Uterine smooth muscle cell (primary cell): ENCODE results near the gene CSN1S1. TPM values are rescaled to one million over a fixed set of nuclear protein-coding genes. Genes with fewer than 3 reads are reported as not detected.

Experiments
- total RNA-seq: library from RNA; depleted of rRNA; stranded (reverse); fragments of >200 nt; gene quantifications from 2 replicates; pipeline ENCODE4 v1.2.3, GENCODE V29; 2014

Gene CSN1S1, protein sequence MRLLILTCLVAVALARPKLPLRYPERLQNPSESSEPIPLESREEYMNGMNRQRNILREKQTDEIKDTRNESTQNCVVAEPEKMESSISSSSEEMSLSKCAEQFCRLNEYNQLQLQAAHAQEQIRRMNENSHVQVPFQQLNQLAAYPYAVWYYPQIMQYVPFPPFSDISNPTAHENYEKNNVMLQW
- not detected in 2 replicates for total RNA-seq

DNA sequence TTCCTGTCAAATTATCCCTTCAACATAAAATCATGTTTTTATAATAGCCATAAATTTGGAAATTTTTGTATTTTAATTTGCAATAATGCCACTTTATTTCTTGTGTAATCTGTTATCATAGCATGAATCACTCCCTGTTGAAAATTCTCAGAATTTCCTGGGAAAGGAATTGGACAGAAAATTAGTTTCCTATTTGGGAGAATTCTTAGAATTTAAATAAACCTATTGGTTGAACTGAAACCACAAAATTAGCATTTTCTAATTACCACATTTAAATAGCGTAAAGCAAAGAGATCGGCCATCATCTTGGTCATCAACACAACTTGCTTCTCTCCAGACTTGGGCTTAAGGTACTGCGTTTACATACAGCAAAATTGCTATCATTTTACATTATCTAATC is at the start of gene CSN1S1:
TSS of gene CSN1S1 (plus strand) at position 301 of the 400 bp plus-strand sequence. CDS start 1,488 bp downstream, outside the sequence.

DNA sequence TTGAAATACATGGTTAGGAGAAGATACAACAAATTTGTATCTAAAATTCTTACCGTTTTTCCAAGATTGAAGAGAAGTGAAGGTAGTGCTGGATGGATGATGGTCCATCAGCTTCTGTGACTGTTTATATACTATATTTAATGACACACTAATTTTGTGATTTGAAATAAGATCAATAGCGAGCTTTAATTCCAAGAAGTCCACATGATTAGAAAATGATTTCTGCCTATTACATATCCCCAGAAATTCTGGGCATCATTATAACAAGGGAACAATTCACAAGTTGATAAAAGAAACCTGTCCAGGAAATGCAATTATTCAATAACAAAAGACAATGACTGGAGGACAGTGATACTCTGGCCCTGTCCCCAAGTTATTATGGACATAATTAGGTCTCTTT is 34.8 kb downstream of the CSN1S1 start, which contains the start of gene CSN2:
TSS of gene CSN2 (minus strand) at position 101 of the 400 bp plus-strand sequence. CDS start 4,733 bp downstream, outside the sequence.

DNA sequence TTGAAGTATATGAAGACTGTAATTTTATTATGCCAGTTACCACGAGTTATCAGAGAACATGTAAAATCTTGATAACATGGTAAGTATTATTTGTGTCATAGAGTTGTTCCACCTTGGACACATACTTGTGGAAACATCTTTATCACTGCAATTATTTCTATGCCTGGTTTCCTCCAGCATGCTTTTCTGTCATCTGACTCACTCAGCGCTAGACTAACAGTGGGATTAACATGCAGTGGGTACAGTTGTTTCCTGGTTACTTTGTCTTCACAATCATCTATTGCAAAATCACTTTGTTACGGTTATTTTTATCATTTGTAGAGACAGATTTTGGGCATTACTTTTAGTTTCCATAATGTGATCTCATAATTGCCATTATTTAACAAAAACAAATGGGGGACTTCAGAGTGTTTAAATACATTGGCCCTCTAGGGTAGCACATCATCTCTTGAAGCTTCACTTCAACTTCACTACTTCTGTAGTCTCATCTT is 64.7 kb downstream of the CSN1S1 start, which contains the start of gene STATH:
TSS of gene STATH (plus strand) at position 441 of the 491 bp plus-strand sequence. CDS start 2,472 bp downstream, outside the sequence.

Other genes with a start within 250 kb of the CSN1S1 start
- 0.12 and 0.66 TPM in 2 replicates for gene SULT1B1, start 170.4 kb upstream of the CSN1S1 start, total RNA-seq
- gene SULT1E1, start 70.9 kb upstream of the CSN1S1 start, total RNA-seq = 0.33 and 0.50 TPM in 2 replicates
- not detected in 2 replicates for gene CSN2, start 34.7 kb downstream of the CSN1S1 start, total RNA-seq
- not detected in 2 replicates for gene STATH, start 64.9 kb downstream of the CSN1S1 start, total RNA-seq
- gene HTN3, start 97.4 kb downstream of the CSN1S1 start, total RNA-seq = not detected in 2 replicates
- not detected in 2 replicates for gene HTN1, start 119.4 kb downstream of the CSN1S1 start, total RNA-seq
- not detected in 2 replicates for gene PRR27, start 223.2 kb downstream of the CSN1S1 start, total RNA-seq